AG10803 (cell line): ENCODE measurements around the gene RIOK3.
"Not testable (repeated sequence)": the region's sequence is repeated elsewhere in the genome, so short reads cannot be mapped to it uniquely, and the experiment has no call there.

ENCODE experiments used
- DNase-seq: peaks from one replicate; pipeline ENCODE4 v3.0.0; 2010; ENCODE audit warnings: low read depth
- H3K4me3 ChIP-seq: 2 replicates; pipeline ENCODE4 v1.5.1; 2011; ENCODE audit warnings: mild to moderate bottlenecking, low read length, control low read depth
- TF ChIP-seq, protein P1 (sequence below): conservative IDR thresholded peaks from 2 replicates; pipeline ENCODE4 v1.5.1; 2011; ENCODE audit warnings: mild to moderate bottlenecking, low read length, control low read depth, inconsistent platforms

RIOK3 gene

DNA sequence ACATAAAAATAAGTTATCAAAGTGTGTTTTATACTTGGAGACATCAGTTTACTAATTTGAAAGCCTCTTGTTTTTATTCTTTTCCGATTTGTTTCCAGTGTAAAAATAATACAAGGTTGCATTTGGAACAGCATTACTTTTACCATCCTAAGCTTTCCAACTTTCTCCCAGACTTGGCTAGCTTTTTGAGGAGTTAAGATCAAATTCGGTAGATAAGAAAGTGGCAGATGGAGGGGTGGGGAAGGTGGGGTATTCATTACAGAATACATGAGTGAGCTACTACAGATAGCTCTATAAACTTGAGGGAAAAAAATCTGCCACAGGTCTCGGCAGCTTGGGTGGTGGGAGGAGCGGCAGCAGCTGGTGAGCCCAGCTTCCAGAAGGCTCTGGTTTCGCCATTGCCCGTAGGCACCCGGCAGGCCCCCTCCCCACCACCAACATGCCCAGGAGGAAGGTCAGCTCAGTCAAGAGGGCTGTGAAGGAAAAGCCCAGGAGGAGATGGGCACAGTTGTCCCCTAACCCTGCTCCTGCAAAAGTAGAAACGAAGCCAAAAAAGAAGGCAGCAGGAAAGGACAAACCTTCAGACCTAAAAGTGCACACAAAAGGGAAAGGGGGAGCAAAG lies 31.6 kb downstream of the RIOK3 start:
- DNase-seq = no peak
- H3K4me3 ChIP-seq = no peak overlapping the region
- TF ChIP-seq, protein P1, sequence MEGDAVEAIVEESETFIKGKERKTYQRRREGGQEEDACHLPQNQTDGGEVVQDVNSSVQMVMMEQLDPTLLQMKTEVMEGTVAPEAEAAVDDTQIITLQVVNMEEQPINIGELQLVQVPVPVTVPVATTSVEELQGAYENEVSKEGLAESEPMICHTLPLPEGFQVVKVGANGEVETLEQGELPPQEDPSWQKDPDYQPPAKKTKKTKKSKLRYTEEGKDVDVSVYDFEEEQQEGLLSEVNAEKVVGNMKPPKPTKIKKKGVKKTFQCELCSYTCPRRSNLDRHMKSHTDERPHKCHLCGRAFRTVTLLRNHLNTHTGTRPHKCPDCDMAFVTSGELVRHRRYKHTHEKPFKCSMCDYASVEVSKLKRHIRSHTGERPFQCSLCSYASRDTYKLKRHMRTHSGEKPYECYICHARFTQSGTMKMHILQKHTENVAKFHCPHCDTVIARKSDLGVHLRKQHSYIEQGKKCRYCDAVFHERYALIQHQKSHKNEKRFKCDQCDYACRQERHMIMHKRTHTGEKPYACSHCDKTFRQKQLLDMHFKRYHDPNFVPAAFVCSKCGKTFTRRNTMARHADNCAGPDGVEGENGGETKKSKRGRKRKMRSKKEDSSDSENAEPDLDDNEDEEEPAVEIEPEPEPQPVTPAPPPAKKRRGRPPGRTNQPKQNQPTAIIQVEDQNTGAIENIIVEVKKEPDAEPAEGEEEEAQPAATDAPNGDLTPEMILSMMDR = no peak

DNA sequence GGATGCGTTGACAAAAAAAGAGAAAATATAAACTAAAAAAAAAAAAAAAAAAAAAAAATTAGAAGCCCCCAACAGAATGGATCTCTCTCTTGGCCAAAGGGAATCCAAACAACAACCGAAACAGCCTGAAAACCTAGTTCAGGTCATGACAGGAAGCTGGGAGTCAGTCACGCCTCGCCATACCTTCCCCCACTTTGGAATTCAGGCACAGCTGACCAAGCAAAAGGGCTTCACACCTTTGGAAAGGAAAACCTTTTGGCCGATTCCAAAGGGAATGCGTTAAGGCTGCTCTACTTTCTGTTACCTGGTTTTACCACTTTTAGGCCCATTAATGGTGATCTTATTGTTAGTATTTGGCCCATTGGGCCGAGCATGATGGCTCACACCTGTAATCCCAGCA lies 32.3 kb downstream of the RIOK3 start:
- no peak for DNase-seq
- TF ChIP-seq, protein P1 = no peak
- no peak overlapping the region for H3K4me3 ChIP-seq

DNA sequence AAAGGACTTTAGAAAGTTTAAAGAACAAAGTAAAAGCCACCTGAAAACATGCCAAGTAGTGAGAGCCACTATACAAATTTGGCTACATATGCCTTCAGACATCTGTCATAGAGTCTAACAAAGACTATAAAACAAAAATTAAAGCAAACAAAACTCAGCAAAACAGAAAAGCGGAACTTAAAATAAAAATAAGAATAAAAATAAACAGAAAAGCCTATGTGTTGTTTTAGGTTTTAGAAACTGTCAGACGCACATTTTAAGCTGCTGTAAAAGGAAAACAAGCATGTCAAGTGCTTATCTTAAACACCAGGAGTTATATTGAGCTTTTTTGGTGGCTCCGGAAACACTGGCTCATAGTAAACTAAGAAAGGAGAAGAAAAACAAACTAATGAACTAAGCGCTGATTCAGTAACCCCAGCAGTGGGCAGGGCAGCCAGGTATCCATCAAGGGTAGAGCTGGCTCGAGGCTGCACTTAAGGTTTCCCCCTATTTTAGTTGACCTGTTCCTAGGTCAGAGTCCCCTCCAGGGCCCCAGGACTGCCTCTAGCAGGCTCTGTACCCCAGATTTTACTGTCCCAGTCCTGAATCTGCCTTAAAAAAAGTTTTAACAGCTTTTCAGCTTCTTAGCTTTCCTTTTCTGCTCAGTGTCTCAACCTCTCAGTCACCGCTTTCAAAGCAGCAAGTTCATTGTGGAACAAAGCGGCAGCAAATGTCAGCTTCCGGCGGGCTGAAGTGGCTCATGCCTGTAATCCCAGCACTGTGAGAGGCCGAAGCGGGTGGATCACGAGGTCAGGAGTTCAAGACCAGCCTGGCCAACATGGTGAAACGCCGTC lies 34.9 kb downstream of the RIOK3 start:
- no peak overlapping the region for H3K4me3 ChIP-seq
- TF ChIP-seq, protein P1 = no peak
- no peak for DNase-seq

DNA sequence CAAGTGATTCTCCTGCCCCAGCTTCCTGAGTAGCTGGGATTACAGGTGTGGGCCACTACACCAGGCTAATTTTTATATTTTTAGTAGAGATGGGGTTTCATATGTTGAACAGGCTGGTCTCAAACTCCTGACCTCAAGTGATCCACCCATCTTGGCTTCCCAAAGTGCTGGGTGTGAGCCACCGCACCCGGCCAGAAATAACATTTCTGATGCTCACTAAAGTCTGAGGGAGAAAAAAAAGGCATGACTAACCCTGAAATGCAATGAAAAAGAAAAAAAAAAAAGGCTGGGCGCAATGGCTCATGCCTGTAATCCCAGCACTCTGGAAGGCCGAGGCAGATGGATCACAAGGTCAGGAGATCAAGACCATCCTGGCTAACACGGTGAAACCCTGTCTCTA lies 36.5 kb downstream of the RIOK3 start:
- not testable (repeated sequence) for H3K4me3 ChIP-seq, DNase-seq

DNA sequence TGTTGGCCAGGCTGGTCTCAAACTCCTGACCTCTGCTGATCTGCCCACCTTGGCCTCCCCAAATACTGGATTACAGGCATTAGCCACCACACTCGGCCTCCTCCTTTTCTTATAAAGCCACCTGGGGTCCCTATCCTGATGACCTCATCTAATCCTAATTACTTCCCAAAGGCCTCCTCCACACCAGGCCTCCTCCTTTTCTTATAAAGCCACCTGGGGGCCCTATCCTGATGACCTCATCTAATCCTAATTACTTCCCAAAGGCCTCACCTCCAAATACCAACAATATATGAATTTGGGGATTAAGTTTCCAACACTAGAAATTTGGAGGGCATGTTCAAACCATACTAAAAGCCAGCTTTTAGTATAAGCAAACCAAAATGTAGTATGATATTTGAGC lies 40.6 kb downstream of the RIOK3 start:
- no peak overlapping the region for H3K4me3 ChIP-seq
- DNase-seq = no peak
- TF ChIP-seq, protein P1 = no peak

DNA sequence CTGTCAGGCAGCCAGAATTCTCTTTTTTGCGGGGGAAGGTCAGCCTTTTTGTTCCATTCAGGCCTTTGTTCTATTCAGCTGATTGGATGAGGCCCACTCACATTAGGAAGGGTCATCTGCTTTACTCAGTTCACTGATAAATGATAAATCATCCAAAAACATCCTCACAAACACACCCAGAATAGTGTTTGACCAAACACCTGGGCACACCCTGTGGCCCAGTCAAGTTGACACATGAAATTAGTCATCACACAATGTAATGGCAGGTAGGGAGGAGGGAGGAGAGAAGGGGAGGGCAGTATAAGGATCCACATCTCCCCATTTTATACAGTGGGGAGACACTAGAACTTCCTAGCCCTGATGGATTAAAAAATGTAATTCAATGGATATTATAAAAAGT lies 41.9 kb downstream of the RIOK3 start:
- no peak for DNase-seq
- TF ChIP-seq, protein P1 = no peak
- H3K4me3 ChIP-seq = no peak overlapping the region

DNA sequence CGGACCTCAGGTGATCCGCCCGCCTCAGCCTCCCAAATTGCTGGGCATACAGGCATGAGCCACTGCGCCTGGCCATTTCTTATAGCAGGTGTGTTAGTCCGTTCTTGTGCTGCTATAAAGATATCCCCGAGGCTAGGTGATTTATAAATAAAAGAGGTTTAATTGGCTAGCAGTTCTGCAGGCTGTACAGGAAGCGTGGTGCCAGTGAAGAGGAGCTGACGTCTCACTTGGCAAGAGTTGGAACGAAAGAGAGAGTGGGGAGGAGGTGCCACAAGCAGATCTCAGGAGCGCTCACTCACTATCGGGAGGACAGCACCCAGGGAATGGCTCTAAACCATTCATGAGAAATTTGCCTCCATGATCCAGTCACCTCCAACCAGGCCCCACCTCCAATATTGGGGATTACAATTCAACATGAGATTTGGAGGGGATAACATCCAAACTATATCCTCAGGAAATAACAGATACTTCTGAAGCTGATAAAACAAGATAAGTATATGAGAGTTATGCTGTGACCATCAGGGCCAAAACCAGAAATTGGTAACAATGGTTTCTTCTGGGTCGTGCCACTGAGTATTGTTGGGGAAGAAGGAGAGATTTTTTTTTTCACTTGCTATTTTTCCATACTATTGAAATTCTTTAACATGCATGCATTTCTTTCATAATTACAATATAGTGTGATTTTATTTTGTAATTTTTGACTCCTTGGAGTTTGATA lies 42.8 kb downstream of the RIOK3 start:
- DNase-seq = no peak
- H3K4me3 ChIP-seq = no peak overlapping the region
- TF ChIP-seq, protein P1 = no peak
